NCI-H748 treated with DMSO at 0.1 percent for 48 hours (cell line): ENCODE measurements around the gene P2RX3.
"Not testable (repeated sequence)": the region's sequence is repeated elsewhere in the genome, so short reads cannot be mapped to it uniquely, and the experiment has no call there.

Experiments used
- DNase-seq: peaks from one replicate; lab custom pipeline; 2025; lab: John Stamatoyannopoulos, UW

The P2RX3 gene

DNA sequence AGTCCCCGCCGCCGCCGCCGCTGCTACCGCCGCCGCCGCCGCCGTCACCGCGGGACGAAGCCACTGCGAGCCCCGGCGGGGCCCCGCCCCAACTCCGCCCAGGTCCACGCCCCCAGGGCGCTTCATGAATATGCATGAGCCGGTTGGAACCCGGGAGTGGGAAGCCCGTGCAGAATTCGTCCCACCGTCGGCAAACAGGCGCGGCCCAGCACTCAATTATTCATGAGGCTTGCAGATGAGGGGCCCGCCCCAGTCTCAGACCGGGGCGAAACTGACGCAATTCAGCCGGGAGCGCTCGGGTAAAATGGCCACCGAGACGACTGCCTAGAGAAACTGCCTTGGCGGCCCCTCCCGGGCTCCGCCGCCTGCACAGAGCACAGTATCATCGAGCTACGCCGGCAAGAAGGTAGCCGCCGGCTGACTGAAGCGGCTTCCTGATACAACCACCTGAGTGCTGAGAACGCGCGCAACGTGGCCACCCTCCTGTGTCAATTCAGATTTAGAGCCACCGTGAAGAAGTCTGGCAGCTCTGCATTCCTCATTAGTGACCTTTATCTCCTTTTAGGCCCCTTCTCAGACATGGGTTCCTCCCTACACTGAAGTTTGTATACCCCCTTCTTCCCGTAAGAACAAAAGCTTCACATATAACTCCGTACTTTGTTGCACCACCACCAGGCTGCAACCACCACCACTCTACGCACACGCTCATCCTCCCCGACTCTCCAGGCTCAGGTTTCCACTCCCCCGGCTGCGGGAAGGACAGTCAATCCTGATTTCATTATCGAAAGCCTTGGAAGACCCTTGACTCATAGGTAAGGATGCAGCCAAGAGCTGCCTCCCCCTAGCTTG is 13.0 kb upstream of the P2RX3 start, which contains the start of gene TNKS1BP1:
TNKS1BP1 (minus strand) TSS at position 67 of the 849 bp plus-strand sequence. CDS start 3,067 bp downstream, outside the sequence.
- DNase-seq, result peak; percentile 94

DNA sequence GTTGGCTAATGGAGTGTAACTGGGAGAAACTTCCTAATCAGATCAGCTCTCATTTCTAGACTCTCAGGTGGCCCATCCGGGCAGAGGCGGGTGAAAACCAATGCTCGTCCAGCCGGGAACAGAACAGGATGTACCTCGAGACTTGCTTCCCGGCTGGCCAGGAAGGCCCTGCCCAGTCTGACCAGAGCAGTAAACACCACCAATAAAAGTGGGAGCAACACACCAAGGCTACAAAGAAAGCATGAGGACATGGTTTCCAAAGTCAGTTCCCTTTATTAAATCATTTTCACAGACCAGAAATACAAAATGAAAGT is 12.5 kb upstream of the P2RX3 start:
- no peak for DNase-seq

DNA sequence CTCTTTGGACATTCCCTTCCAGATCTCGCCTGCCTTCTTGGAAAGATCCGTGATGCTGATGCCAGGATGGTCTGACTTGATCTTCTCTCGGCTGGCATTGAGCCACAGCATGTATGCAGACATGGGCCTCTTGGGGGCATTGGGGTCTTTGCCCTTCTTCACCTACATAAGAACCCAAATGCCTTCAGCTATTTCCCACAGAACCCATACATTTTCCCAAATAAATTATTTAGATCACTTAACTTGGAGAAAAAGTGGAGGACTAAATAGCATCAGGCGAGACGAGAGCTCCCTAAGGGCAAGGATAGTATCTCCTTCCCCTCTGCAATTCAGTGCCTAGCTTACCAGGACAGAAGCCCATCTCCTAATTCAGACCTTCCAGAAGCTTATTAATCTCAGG is 10.4 kb upstream of the P2RX3 start:
- DNase-seq, result no peak

DNA sequence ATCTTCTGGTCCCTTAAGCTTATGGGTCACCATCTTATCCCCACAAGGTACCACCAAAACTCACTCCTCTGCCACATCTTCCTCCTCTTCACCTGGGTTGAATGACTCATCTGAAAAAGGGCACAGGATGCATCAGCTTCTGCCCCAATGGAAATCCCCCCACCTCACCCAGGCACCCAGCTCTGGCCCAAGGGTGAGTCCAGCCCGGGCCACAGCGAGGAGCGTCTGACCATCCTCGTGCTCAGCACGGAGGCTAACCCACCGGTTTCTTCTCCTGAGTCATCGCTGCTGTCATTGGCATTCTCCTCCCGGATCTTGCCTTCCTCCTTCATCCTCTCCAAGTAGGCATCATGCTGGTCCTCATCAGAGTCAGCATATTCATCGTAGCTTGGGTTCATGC is 8.1 kb upstream of the P2RX3 start:
- DNase-seq, result no peak

DNA sequence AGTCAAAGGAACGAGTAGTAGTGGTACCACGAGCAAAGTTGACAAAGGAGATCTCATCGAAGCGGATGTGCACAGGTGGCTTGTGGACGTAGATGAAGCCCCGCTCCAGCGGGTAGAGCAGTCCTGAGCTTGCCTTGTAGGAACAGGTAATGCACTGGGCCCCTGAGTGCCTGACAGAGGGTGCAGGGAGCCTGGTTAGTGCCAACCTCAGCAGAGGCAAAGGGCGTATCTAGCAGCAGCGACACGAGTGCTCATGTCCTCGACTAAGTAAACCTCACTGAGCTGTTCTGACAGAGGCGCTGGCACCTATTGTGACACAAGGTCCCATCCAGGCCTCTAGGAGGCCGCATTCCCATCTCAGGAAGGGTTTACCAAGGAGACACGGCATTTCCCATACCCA is 6.4 kb upstream of the P2RX3 start:
- DNase-seq, result no peak

DNA sequence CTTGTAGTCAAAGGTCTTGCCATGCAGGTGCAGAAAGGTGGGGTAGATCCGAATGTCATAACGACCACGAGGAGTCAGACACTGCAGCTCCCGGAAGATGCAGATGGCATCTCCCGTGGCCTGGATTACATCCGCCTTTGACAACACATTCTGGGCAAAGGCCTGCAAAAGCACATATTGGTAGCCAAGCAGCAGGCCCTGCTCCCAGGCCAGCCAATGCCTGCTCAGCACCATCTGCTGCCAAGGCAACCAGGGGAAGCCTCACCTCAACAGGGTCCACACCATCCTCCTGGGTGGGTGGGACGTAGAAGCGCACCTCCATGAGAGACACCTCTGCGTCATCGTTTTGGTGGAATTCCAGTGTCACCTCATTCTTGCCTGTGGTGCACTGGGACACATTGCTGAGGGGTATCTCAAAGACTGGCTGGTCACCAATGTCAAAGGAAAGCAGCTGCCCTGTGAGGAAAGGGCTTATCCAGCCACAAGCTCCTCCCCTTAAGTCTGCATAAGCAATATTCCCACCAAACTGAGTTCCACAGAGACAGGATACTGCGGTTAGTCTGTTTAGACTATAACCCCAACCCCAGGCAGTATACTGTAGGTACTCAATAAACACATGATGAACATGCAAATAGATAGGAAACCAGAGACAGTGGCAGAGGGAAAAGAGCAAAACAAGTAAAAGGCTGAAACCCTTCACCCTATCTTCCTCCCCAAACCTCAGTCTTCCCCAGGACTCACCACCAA is 5.3 kb upstream of the P2RX3 start:
- no peak for DNase-seq

DNA sequence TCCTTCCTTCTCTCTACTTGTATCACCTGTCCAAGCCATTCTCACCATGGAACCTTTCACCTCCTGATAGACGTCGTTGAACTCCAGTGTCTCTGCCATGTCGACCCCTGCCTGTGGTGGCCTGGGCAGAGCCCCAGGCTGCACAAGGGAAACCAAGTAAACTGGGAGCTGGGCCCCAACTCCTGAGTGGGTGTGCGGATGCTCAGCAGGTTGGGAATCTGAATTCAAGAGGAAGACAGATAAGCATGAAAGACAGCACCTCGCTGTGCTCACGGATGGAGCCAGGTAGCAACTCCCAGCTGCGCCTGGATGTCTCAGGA is 3.2 kb upstream of the P2RX3 start:
- DNase-seq, result no peak

DNA sequence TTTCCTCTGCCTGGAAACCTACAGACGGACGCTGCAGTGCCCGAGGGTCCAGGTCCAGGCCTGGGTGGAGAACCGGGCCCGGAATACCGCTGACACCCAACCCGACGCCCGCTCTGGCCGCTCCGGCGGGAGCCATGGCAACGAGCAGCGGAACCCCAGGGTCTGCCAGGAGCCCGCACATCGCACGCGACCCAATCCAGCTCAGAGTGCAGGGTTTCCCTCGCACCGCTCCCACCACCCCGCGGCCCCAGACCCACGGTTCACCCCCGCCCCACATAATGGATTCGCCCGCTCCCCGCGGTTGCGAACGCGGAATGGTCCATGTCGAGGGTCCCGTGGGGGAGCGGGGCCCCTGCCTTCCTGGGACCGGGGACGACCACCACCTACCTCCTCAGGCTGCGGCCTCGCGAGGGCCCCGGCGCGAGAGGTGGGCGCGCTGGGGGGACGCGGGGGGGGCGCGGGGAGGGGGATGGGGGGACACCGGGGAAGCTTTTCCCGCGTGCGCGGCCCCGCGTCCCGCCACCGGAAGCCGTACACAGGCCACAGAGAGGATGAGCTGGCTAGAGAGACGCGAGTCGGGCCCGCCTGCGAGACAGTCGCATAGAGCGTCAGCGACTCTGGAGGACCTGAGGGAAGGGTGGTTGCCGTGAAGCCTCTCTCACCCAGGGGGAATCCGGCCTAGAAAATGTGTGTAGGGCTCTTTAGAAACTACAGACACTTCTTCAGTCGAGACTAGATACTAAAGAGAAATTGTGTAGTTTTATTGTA is 2.6 kb upstream of the P2RX3 start, which contains the start of gene SSRP1:
SSRP1 (minus strand) TSS at position 550 of the 768 bp plus-strand sequence. CDS start 771 bp downstream, outside the sequence.
- peak; percentile 73 for DNase-seq

DNA sequence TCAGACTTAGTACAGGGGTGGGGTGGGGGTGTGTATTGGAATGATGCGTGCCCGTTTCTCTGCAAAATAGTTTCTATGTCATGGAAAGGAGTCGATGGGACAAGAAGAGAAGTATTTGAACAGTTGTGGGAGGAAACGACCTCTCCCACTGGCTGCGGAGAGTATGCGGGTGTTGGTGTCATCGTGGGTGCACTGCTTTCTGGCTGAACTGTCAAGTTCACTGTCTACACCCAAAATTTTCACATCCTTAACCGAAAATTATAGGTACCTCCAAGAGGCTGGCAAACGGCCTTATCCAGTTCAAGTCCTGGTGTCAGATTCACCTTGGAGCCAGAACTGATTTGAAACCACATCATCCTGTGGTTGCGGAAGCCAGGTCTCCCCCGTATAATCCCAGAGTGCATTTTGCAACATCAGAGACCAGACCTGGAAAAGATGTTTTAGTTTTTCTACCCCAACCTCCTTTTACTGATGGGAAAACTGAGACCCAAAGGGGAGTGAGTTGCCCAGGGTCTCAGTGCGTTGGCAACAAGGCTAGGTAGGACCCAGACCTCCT is 2.0 kb upstream of the P2RX3 start:
- DNase-seq, result no peak

DNA sequence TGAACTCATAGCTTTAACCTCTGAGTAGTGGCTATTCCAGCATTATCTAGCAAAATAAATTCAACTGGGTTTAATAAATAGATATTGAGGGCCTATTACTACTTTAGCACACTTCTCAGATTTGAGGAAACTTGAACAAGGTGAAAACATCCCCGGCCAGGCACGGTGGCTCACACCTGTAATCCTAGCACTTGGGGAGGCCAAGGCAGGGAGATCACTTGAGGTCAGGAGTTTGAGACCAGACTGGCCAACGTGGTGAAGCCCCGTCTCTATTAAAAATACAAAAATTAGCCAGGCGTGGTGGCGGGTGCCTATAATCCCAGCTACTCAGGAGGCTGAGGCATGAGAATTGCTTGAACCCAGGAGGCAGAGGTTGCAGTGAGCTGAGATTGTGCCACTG is 1.3 kb upstream of the P2RX3 start:
- not testable (repeated sequence) for DNase-seq

DNA sequence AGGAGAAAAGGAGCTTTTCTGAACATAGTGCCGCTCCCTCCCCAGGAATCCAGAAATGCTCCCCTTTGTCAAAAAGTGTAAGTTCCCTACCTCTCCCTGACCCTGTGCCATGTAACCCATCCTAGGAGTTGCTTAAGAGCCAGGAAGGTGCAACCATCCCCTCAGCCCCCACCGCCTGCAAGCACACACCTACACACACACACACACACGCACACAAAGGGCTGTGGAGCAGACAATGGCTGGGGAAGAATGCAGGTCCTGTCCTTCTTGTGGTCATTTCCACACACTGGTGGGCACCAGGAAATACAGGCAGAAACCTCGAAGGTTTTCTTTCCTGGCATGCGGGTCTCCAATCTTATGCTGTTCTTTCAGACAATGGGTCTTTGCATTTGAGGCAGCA is 1.2 kb downstream of the P2RX3 start:
- DNase-seq, result no peak

DNA sequence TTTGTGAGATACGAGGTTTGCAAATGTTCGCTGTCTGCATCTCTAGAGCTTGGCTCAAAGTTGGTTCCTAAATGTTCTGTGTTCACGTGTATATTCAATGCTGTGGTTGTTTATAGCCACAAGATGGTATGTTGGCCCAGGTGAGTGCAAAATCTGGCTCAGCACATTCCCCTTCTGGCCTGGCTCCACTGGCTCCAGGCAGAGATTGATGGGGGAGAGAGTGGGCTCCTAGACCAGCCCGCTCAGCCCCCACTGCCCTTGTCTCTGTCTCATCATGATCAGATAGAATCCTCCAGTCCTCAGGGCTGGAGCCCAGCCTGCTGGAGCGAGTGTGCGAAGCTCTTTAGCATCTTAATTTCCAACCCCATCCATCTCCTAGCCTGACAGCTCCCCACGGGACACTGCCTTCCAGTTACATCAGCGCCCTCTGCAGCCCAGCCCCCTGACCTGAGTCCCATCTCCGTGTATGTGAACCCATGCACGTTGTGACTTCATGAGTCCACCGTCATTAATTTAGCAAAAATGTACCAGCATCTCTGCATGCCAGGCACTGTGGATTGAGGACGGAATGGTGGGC is 2.0 kb downstream of the P2RX3 start:
- DNase-seq, result no peak

DNA sequence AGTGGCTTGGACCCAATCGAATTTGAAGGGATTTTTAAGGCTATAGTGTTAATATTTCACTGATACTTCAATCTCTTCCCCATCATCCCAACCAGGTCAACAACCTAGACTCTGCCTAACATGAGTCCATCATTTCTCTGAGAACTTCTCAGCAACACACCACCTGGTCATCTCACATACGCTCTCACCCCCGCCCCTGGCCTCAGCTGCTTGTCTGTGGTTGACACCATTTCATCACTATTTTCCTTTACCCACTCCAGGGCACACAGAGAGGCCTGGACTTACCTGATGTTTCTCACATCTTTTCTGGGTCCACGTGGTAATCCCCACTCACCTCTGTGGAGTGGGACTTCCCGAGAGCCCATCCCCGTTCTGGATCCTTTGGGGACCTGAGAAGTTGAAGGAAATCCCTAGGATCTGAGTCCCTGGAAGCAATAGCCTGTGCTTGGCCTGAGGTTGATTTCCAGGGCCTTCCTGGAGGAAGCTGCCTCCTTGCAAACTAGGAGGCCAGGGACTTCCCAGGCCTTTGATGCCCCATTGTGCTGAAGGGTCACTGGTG is 3.2 kb downstream of the P2RX3 start:
- DNase-seq, result no peak

DNA sequence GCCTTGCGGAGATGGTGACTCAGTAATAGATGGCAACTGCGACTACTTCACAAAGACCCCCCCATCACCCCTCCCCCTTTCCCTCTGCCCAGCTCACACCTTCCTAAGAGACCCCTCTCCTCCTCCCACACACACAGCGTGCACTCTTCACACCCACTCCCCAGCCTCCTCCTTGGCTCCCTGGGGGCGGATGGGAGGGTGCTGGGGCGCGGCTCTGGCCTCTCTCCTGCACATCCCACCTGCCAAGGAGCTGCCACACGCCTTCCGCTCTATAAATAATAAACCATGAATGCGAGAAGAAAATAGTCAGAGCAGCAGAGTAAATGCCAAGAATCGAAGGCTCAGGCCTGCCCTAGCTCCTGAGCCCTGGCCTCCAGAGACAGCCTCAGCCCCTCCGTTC is 4.5 kb downstream of the P2RX3 start:
- DNase-seq, result no peak

DNA sequence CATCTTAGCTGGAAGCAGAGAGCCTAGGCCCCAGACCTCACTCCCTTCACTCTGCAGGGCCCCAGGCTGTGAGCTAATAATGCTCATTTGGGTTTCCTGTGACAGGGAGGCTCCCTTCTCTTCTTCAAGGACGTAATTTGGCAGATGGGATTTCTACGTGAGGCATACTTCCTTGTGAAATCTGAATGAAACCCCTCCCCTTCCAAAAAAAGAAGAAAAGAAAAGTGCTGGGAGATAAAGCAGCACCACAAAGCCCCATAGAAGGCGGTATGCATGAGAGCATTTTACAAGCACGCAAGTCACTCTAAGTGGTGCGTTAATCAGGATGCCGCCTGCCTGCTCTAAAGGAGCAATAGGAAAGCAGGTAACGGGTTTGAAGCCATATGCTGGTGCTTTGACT is 5.7 kb downstream of the P2RX3 start:
- DNase-seq, result no peak

DNA sequence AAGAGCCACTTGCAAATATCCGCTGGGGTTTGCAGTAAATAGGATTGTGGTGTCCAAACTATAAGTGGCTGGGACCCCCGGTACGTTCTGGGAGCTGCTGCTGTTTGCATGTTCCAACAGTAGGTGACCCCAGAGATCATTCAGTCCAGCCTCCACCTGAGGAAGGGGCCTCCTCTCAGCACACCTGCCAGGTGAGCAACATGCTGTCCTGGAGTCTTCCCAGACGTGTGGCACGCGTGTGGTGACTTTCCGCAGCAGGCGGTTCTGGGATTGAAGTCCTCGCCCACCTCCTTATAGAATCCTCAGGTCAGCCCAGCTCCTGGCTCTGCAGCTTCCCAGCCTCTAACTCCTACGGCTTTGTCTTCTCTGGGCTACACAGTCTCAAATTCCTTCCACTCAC is 6.7 kb downstream of the P2RX3 start:
- no peak for DNase-seq

DNA sequence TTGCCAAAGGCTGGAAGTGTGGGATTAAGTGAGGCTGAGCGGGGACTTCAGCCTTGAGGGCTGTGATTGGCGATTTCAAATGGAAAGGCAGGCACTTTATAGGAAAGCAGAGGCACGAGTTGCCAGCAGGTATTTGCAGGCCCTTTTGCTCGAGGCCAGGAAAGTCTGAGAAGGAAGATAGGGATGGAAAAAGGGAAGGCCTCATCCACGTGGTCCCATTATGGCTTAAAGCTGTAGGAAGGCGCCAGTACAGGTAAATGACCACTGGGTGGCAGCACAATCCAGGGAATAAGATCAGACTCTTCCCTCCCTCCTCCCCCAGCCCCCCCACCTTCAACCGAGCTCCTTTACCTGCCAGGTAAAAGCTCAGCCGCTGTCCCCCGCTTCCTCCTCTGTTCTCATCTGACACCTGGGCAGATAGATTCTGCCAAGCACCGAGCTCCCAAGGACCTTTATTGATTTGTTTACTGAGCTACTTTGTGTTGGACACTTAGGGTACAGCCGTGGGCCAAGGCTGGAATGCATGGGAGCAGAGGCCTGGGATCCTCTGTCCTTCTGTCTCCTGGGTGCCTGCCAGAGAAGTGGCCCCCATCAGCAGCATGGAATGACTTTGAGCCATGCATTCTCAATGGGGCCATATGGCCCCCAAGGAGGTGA is 7.5 kb downstream of the P2RX3 start:
- DNase-seq, result no peak

DNA sequence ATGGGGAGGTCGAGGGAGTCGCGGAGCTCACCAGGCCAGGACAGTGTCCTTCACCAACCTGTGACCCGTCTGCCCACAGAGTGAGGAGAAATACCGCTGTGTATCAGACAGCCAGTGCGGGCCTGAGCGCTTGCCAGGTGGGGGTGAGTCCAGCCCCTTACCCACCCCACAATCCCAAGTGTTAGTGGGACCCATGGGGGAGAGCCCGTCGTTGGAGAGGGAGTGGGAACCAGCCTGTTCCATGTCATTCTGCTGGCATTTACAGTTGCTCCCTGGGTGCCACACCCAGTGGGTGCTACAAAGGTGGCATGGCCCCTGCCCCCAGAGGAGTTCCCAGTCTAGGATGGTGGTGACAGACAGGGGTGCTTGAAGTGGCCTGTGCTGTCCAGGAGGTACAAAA is 9.2 kb downstream of the P2RX3 start:
- no peak for DNase-seq

DNA sequence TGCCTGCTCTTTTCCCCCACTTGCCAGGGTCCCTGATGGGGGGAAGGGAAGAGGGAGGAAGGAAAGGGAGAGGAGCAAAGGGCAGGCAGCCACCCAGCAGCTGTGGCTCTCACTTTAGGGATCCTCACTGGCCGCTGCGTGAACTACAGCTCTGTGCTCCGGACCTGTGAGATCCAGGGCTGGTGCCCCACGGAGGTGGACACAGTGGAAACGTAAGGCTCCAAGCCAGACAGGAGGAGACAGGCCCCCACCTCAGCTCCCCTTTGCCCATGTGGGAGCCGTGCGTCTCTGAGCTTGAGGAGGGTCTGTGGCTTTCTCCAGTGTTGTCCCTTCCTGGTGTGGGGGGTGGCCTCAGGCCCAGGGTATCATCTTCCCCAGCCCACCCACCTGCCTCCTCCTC is 9.9 kb downstream of the P2RX3 start:
- no peak for DNase-seq

DNA sequence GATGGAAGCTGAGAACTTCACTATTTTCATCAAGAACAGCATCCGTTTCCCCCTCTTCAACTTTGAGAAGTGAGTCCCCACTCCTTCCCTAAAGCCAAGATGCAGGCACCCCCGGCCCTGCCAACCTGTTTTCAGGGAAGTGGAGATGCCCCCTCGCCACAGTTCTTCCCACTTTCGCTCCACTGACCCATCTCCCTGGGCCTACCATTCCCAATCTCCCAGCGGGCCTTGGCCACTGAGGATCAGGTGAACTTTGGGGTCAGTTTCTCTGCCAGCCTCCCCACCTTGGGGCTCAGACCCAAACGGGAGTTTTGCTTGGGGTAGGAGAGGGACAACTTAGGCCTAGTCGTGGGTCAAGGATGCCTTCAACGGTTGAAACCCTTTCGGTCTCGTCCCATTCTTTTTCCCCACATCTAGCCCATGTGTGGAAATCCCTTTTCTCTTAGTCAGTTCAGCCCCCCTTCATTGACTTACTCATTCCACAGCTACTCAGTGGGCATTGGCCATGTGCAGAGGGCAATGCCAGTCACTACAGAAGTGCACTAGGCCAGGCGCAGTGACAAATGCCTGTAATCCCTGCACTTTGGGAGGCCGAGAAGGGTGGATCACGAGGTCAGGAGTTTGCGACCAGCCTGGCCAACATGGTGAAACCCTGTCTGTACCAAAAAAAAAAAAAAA is 10.6 kb downstream of the P2RX3 start:
- DNase-seq, result no peak
